ENCODE results near the gene ACADVL.

ACADVL gene

DNA sequence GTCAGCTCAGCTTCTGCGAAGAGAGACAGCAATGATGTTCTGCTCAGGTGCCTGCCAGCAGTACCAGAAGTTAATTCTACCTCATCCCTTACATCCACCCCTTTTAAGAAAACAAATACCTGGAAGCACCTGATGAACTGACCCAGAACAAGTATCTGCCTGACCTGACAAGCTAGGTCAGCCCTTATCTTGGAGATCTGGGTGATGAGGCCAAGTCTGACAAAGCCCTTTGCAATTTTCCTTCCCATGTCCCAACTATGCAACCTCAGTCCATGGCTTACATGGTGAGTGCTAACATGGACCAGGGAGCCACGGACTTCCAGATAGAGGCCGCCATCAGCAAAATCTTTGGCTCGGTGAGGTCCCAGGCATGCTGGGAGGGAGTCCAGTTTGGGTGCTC lies 3.6 kb downstream of the ACADVL start:
- no peak overlapping the region for H3K4me3 ChIP-seq (ENCODE audit: low read depth, low read length)
- TF ChIP-seq, protein P1, sequence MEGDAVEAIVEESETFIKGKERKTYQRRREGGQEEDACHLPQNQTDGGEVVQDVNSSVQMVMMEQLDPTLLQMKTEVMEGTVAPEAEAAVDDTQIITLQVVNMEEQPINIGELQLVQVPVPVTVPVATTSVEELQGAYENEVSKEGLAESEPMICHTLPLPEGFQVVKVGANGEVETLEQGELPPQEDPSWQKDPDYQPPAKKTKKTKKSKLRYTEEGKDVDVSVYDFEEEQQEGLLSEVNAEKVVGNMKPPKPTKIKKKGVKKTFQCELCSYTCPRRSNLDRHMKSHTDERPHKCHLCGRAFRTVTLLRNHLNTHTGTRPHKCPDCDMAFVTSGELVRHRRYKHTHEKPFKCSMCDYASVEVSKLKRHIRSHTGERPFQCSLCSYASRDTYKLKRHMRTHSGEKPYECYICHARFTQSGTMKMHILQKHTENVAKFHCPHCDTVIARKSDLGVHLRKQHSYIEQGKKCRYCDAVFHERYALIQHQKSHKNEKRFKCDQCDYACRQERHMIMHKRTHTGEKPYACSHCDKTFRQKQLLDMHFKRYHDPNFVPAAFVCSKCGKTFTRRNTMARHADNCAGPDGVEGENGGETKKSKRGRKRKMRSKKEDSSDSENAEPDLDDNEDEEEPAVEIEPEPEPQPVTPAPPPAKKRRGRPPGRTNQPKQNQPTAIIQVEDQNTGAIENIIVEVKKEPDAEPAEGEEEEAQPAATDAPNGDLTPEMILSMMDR (IDR thresholded peaks at IDR 0.05; ENCODE audit: borderline replicate concordance, insufficient read depth, low read depth, low read length): no peak

DNA sequence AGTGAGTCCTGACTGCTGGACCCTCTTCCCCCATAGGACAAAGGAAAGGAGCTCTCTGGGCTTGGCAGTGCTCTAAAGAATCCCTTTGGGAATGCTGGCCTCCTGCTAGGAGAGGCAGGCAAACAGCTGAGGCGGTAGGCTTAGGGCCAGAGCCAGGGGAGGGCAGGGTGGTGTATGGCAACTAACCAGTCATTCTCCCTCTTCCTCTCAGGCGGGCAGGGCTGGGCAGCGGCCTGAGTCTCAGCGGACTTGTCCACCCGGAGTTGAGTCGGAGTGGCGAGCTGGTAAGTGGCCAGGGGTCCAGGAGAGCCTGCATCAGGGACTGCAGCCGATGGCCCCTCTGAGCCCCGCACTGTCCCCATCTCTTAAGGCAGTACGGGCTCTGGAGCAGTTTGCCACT lies 4.4 kb downstream of the ACADVL start:
- no peak overlapping the region for H3K4me3 ChIP-seq (ENCODE audit: low read depth, low read length)
- TF ChIP-seq, protein P1 (IDR thresholded peaks at IDR 0.05; ENCODE audit: borderline replicate concordance, insufficient read depth, low read depth, low read length): no peak

DNA sequence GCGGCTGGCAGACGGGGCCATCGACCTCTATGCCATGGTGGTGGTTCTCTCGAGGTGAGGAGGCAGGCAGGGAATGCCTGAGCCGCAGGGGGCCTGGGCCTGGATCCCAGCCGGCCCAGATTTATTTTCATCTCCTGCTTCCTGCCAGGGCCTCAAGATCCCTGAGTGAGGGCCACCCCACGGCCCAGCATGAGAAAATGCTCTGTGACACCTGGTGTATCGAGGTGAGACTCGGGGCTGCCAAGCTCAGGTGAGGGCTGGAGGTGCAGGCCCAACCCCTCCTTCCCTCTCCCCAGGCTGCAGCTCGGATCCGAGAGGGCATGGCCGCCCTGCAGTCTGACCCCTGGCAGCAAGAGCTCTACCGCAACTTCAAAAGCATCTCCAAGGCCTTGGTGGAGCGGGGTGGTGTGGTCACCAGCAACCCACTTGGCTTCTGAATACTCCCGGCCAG lies 4.9 kb downstream of the ACADVL start:
- TF ChIP-seq, protein P1 (IDR thresholded peaks at IDR 0.05; ENCODE audit: borderline replicate concordance, insufficient read depth, low read depth, low read length): no peak
- no peak overlapping the region for H3K4me3 ChIP-seq (ENCODE audit: low read depth, low read length)

DNA sequence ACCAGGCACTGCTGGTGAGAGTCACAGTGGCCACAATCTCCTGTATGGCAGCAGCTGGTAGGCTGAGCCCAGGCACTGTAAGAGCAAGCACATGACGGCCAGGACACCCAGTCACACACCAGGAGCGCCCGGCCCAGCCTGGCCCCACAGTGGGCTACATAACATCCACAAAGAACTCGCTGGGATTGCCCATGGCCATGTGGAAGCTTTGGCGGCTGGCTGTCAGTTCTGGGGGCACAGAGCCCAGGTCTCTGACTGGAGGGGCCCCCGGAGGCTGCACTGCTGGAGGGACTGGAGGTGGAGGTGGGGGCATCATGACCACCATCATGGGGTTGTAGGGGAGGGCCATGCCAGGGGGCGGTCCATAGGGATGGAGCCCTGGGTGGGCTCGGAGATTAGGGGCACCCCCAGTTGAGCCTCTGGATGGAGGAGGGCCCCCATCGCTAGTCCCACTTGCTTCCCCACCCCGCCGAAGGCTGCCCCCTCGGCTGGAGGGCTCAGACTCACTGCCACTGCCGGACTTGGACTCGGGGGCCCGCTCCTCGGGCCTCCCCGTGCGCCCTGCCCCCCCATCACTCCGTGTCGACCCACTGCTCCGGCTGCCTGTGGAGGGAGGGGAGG lies 6.1 kb downstream of the ACADVL start:
- no peak overlapping the region for H3K4me3 ChIP-seq (ENCODE audit: low read depth, low read length)
- TF ChIP-seq, protein P1 (IDR thresholded peaks at IDR 0.05; ENCODE audit: borderline replicate concordance, insufficient read depth, low read depth, low read length): no peak

DNA sequence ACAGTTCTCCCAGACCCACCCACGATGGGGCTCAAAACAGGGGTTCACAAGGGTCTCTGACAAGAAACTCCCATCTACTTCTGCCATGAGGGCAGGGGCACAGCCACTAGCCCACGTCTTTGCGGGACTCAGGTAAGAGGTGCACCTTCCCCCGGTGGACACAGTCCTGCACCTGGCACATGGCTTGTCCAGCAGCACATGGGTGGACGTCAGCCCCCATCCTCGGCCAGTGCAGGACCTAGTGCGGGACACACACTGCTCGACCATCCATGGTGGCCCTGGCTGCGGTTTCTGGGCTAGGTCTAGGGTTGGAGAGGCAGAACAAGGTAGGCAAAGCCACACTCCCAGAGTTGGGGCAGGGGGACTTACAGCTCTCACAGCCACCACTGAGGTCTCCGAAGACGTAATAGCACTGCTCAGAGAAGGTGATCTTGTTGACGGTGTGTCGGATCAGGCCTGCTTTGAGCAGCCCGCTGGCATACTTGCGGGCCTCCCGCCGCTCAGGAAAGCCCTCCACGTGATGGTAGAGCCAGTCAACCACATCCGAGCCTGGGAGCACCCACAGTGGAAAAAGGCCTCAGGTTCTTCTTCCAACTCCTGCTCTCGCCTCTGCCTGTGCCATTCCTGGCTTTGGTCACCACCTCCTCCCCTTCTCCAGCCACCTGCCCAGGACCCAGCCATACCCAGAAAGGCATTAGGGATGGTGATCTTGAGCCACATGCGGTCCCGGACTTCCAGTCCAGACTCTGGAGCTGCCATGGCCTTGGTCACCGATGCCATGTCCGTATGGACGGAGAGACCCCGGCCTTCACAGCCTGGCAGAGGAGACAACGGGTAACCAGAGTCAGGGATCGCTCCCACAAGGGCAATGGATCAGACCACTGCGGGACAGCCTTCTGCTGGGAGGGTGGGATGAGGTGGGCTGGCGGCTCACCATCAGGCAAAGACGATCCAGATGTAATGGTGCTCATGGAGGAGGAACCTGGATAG lies 7.3 kb downstream of the ACADVL start:
- H3K4me3 ChIP-seq (ENCODE audit: low read depth, low read length): no peak overlapping the region
- TF ChIP-seq, protein P1 (IDR thresholded peaks at IDR 0.05; ENCODE audit: borderline replicate concordance, insufficient read depth, low read depth, low read length): no peak

DNA sequence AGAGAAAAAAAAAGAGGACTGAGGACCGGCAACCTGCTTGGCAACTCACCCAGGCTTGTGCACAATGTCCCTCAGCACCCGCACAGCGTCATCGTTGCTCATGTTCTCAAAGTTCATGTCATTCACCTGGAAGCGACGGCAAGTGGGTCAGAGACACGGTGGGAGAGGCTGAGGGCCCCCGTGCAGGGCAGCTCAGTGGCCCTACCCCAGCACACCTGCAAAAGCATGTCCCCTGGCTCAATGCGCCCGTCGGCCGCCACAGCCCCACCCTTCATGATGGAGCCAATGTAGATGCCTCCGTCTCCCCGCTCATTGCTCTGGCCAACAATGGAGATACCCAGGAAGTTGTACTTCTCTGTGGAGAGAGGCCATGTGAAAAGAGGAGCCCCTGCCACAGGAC lies 9.2 kb downstream of the ACADVL start:
- TF ChIP-seq, protein P1 (IDR thresholded peaks at IDR 0.05; ENCODE audit: borderline replicate concordance, insufficient read depth, low read depth, low read length): no peak
- H3K4me3 ChIP-seq (ENCODE audit: low read depth, low read length): no peak overlapping the region
